ENCODE results near the gene MTHFD2L.

The MTHFD2L gene

GRCh38 chr4:74157561-74158465 is at the start of gene MTHFD2L:
MTHFD2L (plus strand) TSS chr4:74158118; CDS start chr4:74158139, 21 bp downstream.
- H3K36me3 ChIP-seq (ENCODE audit: control insufficient read depth in 1 of 2, insufficient read depth in 2 of 2, low read length in 2 of 2) = peaks cover 0 to 15% of the 10 kb centered on the region in 2 donors
- H3K27ac ChIP-seq (ENCODE audit: low read length) = peak within 1 kb of the TSS; percentile 94
- H3K4me3 ChIP-seq (ENCODE audit: low read depth in 1 of 2, low read length in 2 of 2) = peak within 1 kb of the TSS; percentile 62 to 83
- H3K9me3 ChIP-seq (ENCODE audit: control insufficient read depth in 1 of 2, low read length in 2 of 2) = no peaks in the 10 kb centered on the region
- peaks cover 0 to 4% of the 10 kb centered on the region in 2 donors for H3K4me1 ChIP-seq (ENCODE audit: control insufficient read depth in 1 of 2, insufficient read depth in 2 of 2, low read length in 2 of 2)
- H3K27me3 ChIP-seq (ENCODE audit: low read depth, low read length) = no peaks in the 10 kb centered on the region

- Histone ChIP-seq H3K4me3 (ENCODE audit: low read depth in 1 of 2, low read length in 2 of 2) (no peak overlapping the region), H3K36me3 (ENCODE audit: control insufficient read depth in 1 of 2, insufficient read depth in 2 of 2, low read length in 2 of 2) (peaks cover 0 to 6% of the 10 kb centered on the region in 2 donors), H3K9me3 (ENCODE audit: control insufficient read depth in 1 of 2, low read length in 2 of 2) (no peaks in the 10 kb centered on the region), H3K4me1 (ENCODE audit: control insufficient read depth in 1 of 2, insufficient read depth in 2 of 2, low read length in 2 of 2) (peaks cover 0 to 5% of the 10 kb centered on the region in 2 donors), H3K27me3 (ENCODE audit: low read depth, low read length) (no peaks in the 10 kb centered on the region), H3K27ac (ENCODE audit: low read length) (peak overlapping the region; percentile 17)
Measured at GRCh38 chr4:74108457-74109115, 49.3 kb upstream of the MTHFD2L start.

GRCh38 chr4:74109116-74109869 is 48.6 kb upstream of the MTHFD2L start:
- Histone ChIP-seq H3K4me1 (ENCODE audit: control insufficient read depth in 1 of 2, insufficient read depth in 2 of 2, low read length in 2 of 2) (peaks cover 0 to 5% of the 10 kb centered on the region in 2 donors), H3K27me3 (ENCODE audit: low read depth, low read length) (no peaks in the 10 kb centered on the region), H3K9me3 (ENCODE audit: control insufficient read depth in 1 of 2, low read length in 2 of 2) (no peaks in the 10 kb centered on the region), H3K27ac (ENCODE audit: low read length) (peak overlapping the region; percentile 46), H3K4me3 (ENCODE audit: low read depth in 1 of 2, low read length in 2 of 2) (no peak overlapping the region), H3K36me3 (ENCODE audit: control insufficient read depth in 1 of 2, insufficient read depth in 2 of 2, low read length in 2 of 2) (peaks cover 0 to 6% of the 10 kb centered on the region in 2 donors)

- H3K27ac ChIP-seq (ENCODE audit: low read length) = peak overlapping the region; percentile 46
- H3K27me3 ChIP-seq (ENCODE audit: low read depth, low read length) = no peaks in the 10 kb centered on the region
- peaks cover 0 to 6% of the 10 kb centered on the region in 2 donors for H3K36me3 ChIP-seq (ENCODE audit: control insufficient read depth in 1 of 2, insufficient read depth in 2 of 2, low read length in 2 of 2)
- no peaks in the 10 kb centered on the region for H3K9me3 ChIP-seq (ENCODE audit: control insufficient read depth in 1 of 2, low read length in 2 of 2)
- H3K4me1 ChIP-seq (ENCODE audit: control insufficient read depth in 1 of 2, insufficient read depth in 2 of 2, low read length in 2 of 2) = peaks cover 0 to 5% of the 10 kb centered on the region in 2 donors
- H3K4me3 ChIP-seq (ENCODE audit: low read depth in 1 of 2, low read length in 2 of 2) = no peak overlapping the region
Measured at GRCh38 chr4:74109870-74110605, 47.9 kb upstream of the MTHFD2L start.

GRCh38 chr4:74110670-74111069 is 47.2 kb upstream of the MTHFD2L start:
- H3K27ac ChIP-seq (ENCODE audit: low read length) = no peak overlapping the region
- peaks cover 0 to 5% of the 10 kb centered on the region in 2 donors for H3K4me1 ChIP-seq (ENCODE audit: control insufficient read depth in 1 of 2, insufficient read depth in 2 of 2, low read length in 2 of 2)
- H3K9me3 ChIP-seq (ENCODE audit: control insufficient read depth in 1 of 2, low read length in 2 of 2) = no peaks in the 10 kb centered on the region
- H3K36me3 ChIP-seq (ENCODE audit: control insufficient read depth in 1 of 2, insufficient read depth in 2 of 2, low read length in 2 of 2) = peaks cover 0 to 6% of the 10 kb centered on the region in 2 donors
- no peak overlapping the region for H3K4me3 ChIP-seq (ENCODE audit: low read depth in 1 of 2, low read length in 2 of 2)
- H3K27me3 ChIP-seq (ENCODE audit: low read depth, low read length) = no peaks in the 10 kb centered on the region

- Histone ChIP-seq H3K36me3 (ENCODE audit: control insufficient read depth in 1 of 2, insufficient read depth in 2 of 2, low read length in 2 of 2) (peaks cover 0 to 6% of the 10 kb centered on the region in 2 donors), H3K4me1 (ENCODE audit: control insufficient read depth in 1 of 2, insufficient read depth in 2 of 2, low read length in 2 of 2) (peaks cover 0 to 5% of the 10 kb centered on the region in 2 donors), H3K9me3 (ENCODE audit: control insufficient read depth in 1 of 2, low read length in 2 of 2) (no peaks in the 10 kb centered on the region), H3K4me3 (ENCODE audit: low read depth in 1 of 2, low read length in 2 of 2) (no peak overlapping the region), H3K27ac (ENCODE audit: low read length) (no peak overlapping the region), H3K27me3 (ENCODE audit: low read depth, low read length) (no peaks in the 10 kb centered on the region)
Measured at GRCh38 chr4:74111306-74111975, 46.5 kb upstream of the MTHFD2L start.

GRCh38 chr4:74111990-74112389 is 45.9 kb upstream of the MTHFD2L start:
- Histone ChIP-seq H3K4me3 (ENCODE audit: low read depth in 1 of 2, low read length in 2 of 2) (no peak overlapping the region), H3K27me3 (ENCODE audit: low read depth, low read length) (no peaks in the 10 kb centered on the region), H3K4me1 (ENCODE audit: control insufficient read depth in 1 of 2, insufficient read depth in 2 of 2, low read length in 2 of 2) (peaks cover 4 to 5% of the 10 kb centered on the region in 2 donors), H3K36me3 (ENCODE audit: control insufficient read depth in 1 of 2, insufficient read depth in 2 of 2, low read length in 2 of 2) (peaks cover 0 to 6% of the 10 kb centered on the region in 2 donors), H3K27ac (ENCODE audit: low read length) (no peak overlapping the region), H3K9me3 (ENCODE audit: control insufficient read depth in 1 of 2, low read length in 2 of 2) (no peaks in the 10 kb centered on the region)

GRCh38 chr4:74112399-74113105 is 45.4 kb upstream of the MTHFD2L start:
- Histone ChIP-seq H3K27me3 (ENCODE audit: low read depth, low read length) (no peaks in the 10 kb centered on the region), H3K4me1 (ENCODE audit: control insufficient read depth in 1 of 2, insufficient read depth in 2 of 2, low read length in 2 of 2) (peaks cover 9% of the 10 kb centered on the region in 2 donors), H3K36me3 (ENCODE audit: control insufficient read depth in 1 of 2, insufficient read depth in 2 of 2, low read length in 2 of 2) (peaks cover 0 to 6% of the 10 kb centered on the region in 2 donors), H3K4me3 (ENCODE audit: low read depth in 1 of 2, low read length in 2 of 2) (no peak overlapping the region), H3K27ac (ENCODE audit: low read length) (no peak overlapping the region), H3K9me3 (ENCODE audit: control insufficient read depth in 1 of 2, low read length in 2 of 2) (no peaks in the 10 kb centered on the region)

GRCh38 chr4:74114234-74114633 is 43.7 kb upstream of the MTHFD2L start:
- Histone ChIP-seq H3K27me3 (ENCODE audit: low read depth, low read length) (no peaks in the 10 kb centered on the region), H3K27ac (ENCODE audit: low read length) (no peak overlapping the region), H3K9me3 (ENCODE audit: control insufficient read depth in 1 of 2, low read length in 2 of 2) (no peaks in the 10 kb centered on the region), H3K4me1 (ENCODE audit: control insufficient read depth in 1 of 2, insufficient read depth in 2 of 2, low read length in 2 of 2) (peaks cover 12% of the 10 kb centered on the region in 2 donors), H3K36me3 (ENCODE audit: control insufficient read depth in 1 of 2, insufficient read depth in 2 of 2, low read length in 2 of 2) (peaks cover 0 to 6% of the 10 kb centered on the region in 2 donors), H3K4me3 (ENCODE audit: low read depth in 1 of 2, low read length in 2 of 2) (no peak overlapping the region)

All from muscle layer of duodenum (tissue), 2 donors.